GM18909 (cell line): ENCODE measurements around the gene GJB4.
"Not testable (repeated sequence)": the region's sequence is repeated elsewhere in the genome, so short reads cannot be mapped to it uniquely, and the experiment has no call there.

Source experiments
- ATAC-seq: cut with Tn5 transposase; IDR thresholded peaks from one replicate; pipeline ENCODE4 v1.9.1; 2021; ENCODE audit warnings: mild to moderate bottlenecking; ENCODE audit not compliant: unreplicated experiment, poor library complexity

Gene GJB4

GRCh38 chr1:34746101-34746500, 13.4 kb upstream of the GJB4 start:
- ATAC-seq, result no peak

- no peak for ATAC-seq
Observed at GRCh38 chr1:34746785-34747637, 12.5 kb upstream of the GJB4 start.

- no peak for ATAC-seq
Observed at GRCh38 chr1:34747638-34747941, 11.9 kb upstream of the GJB4 start.

GRCh38 chr1:34749992-34750391, 9.5 kb upstream of the GJB4 start:
- no peak for ATAC-seq

GRCh38 chr1:34750610-34751009, 8.9 kb upstream of the GJB4 start:
- no peak for ATAC-seq

- no peak for ATAC-seq
Observed at GRCh38 chr1:34753163-34753562, 6.4 kb upstream of the GJB4 start.

- no peak for ATAC-seq
Observed at GRCh38 chr1:34754964-34755637, 4.4 kb upstream of the GJB4 start, which contains the start of gene GJB5. GJB5 (plus strand) TSS chr1:34755047; CDS start chr1:34757331, 2,284 bp downstream.

GRCh38 chr1:34755961-34756360, 3.6 kb upstream of the GJB4 start:
- ATAC-seq, result no peak

GRCh38 chr1:34757386-34757785, 2.2 kb upstream of the GJB4 start:
- no peak for ATAC-seq

- no peak for ATAC-seq
Observed at GRCh38 chr1:34758751-34759150, 789 bp upstream of the GJB4 start.

- ATAC-seq, result no peak
Observed at GRCh38 chr1:34761176-34761761, 1.7 kb downstream of the GJB4 start.

- ATAC-seq, result no peak
Observed at GRCh38 chr1:34761776-34762307, 2.3 kb downstream of the GJB4 start.

GRCh38 chr1:34762474-34763141, 3.1 kb downstream of the GJB4 start:
- ATAC-seq, result no peak

GRCh38 chr1:34763142-34763781, 3.7 kb downstream of the GJB4 start:
- no peak for ATAC-seq

- ATAC-seq, result no peak
Observed at GRCh38 chr1:34768856-34769255, 9.3 kb downstream of the GJB4 start.

- no peak for ATAC-seq
Observed at GRCh38 chr1:34770891-34771504, 11.5 kb downstream of the GJB4 start.

- no peak for ATAC-seq
Observed at GRCh38 chr1:34771573-34772371, 12.2 kb downstream of the GJB4 start.

- ATAC-seq, result not testable (repeated sequence)
Observed at GRCh38 chr1:34773114-34773513, 13.6 kb downstream of the GJB4 start.

GRCh38 chr1:34774957-34775356, 15.4 kb downstream of the GJB4 start:
- no peak for ATAC-seq
